NOMO-1 treated with DMSO at 0.1 percent for 48 hours (cell line): ENCODE results near the gene PER2.
A peak's percentile ranks its signal among the peaks of the same experiment; 100 is the strongest.
"Not testable (repeated sequence)": the region's sequence is repeated elsewhere in the genome, so short reads cannot be mapped to it uniquely, and the experiment has no call there.

ENCODE experiments used
- DNase-seq: peaks from one replicate; lab custom pipeline; 2025; ENCODE audit not compliant: unreplicated experiment; lab: John Stamatoyannopoulos, UW

Gene PER2

GRCh38 chr2:238287737-238288649, at the start of gene PER2:
Gene PER2 (minus strand): TSS chr2:238288610. CDS start chr2:238277936, 10,674 bp downstream.
- peak; percentile 59 for DNase-seq

GRCh38 chr2:238337846-238338245, 49.4 kb upstream of the PER2 start:
- DNase-seq = no peak

- no peak for DNase-seq
These were observed 48.5 kb upstream of the PER2 start for GRCh38 chr2:238336793-238337444.

GRCh38 chr2:238336151-238336550, 47.7 kb upstream of the PER2 start:
- DNase-seq = no peak

GRCh38 chr2:238335591-238335990, 47.2 kb upstream of the PER2 start:
- DNase-seq = not testable (repeated sequence)

- DNase-seq = no peak
These were observed 46.5 kb upstream of the PER2 start for GRCh38 chr2:238334885-238335284.

- DNase-seq = no peak
These were observed 43.5 kb upstream of the PER2 start for GRCh38 chr2:238331916-238332315.

- DNase-seq = no peak
These were observed 42.0 kb upstream of the PER2 start for GRCh38 chr2:238330391-238330790.

- no peak for DNase-seq
These were observed 39.3 kb upstream of the PER2 start for GRCh38 chr2:238327751-238328150.

- DNase-seq = no peak
These were observed 38.5 kb upstream of the PER2 start for GRCh38 chr2:238326801-238327365.

- no peak for DNase-seq
These were observed 37.3 kb upstream of the PER2 start for GRCh38 chr2:238325694-238326093.

GRCh38 chr2:238324248-238324647, 35.8 kb upstream of the PER2 start:
- not testable (repeated sequence) for DNase-seq

GRCh38 chr2:238322001-238322411, 33.6 kb upstream of the PER2 start:
- DNase-seq = no peak

GRCh38 chr2:238321467-238321866, 33.1 kb upstream of the PER2 start:
- no peak for DNase-seq

- no peak for DNase-seq
These were observed 32.4 kb upstream of the PER2 start for GRCh38 chr2:238320648-238321281.

GRCh38 chr2:238320246-238320647, 31.8 kb upstream of the PER2 start, which contains the start of gene TRAF3IP1:
Gene TRAF3IP1 (plus strand): TSS chr2:238320518. CDS start chr2:238320663, 145 bp downstream.
- DNase-seq = peak; percentile 64

GRCh38 chr2:238315031-238315595, 26.7 kb upstream of the PER2 start:
- no peak for DNase-seq

GRCh38 chr2:238314576-238314975, 26.2 kb upstream of the PER2 start:
- no peak for DNase-seq

GRCh38 chr2:238313991-238314350, 25.6 kb upstream of the PER2 start:
- DNase-seq = no peak

GRCh38 chr2:238313289-238313990, 25.0 kb upstream of the PER2 start:
- DNase-seq = no peak
